GM19328 (cell line): Measurements from ENCODE around the gene ARHGAP26.
A peak's percentile ranks its signal among the peaks of the same experiment; 100 is the strongest.

ENCODE experiments used
- ATAC-seq: cut with Tn5 transposase; IDR thresholded peaks from one replicate; pipeline ENCODE4 v1.9.1; 2021; ENCODE audit warnings: mild to moderate bottlenecking, moderate library complexity; ENCODE audit not compliant: unreplicated experiment

ARHGAP26 gene

DNA sequence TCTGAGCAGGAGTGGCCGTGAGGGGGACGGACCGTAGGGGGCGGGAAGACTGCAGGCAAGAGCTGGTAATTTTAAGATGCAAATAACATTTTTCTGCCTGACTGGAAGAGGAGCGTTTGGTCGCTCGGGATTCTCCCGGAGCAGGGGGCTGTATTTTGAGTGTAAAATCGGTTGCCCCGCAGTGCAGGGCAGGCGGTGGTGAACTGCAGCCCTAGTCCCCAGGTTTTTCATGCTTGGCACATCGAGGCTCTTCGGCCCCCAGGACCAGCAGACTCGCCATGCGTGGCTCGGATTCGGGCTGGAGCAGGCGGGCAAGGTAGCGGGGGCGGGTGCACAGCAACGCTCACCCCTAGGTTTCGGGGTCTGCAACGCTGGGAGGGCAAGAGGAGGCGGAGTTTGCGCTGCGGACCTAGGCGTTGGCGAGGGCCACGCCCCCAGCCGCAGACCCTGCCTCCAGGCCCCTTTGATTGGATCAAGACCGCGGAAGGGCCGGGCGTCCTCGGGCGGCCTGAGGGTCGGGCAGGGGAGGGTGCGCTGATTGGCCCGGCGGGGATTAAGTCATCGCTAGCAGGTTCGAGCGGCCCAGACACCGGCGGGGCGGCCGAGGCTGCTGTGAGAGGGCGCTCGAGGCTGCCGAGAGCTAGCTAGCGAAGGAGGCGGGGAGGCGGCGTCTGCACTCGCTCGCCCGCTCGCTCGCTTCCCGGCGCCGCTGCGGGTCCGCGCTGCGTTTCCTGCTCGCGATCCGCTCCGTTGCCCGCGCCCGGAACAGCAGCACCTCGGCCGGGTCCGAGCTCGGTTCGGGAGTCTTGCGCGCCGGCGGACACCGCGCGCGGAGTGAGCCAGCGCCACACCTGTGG, at the start of gene ARHGAP26:
Gene ARHGAP26 (plus strand): TSS at position 585 of the 857 bp plus-strand sequence. CDS start 385 bp downstream, outside the sequence.
- ATAC-seq: peak; percentile 99

- no peak for ATAC-seq
Measured at GRCh38 chr5:142720641-142721271, 49.4 kb upstream of the ARHGAP26 start.

- no peak for ATAC-seq
Measured at GRCh38 chr5:142722146-142722545, 48.0 kb upstream of the ARHGAP26 start.

DNA sequence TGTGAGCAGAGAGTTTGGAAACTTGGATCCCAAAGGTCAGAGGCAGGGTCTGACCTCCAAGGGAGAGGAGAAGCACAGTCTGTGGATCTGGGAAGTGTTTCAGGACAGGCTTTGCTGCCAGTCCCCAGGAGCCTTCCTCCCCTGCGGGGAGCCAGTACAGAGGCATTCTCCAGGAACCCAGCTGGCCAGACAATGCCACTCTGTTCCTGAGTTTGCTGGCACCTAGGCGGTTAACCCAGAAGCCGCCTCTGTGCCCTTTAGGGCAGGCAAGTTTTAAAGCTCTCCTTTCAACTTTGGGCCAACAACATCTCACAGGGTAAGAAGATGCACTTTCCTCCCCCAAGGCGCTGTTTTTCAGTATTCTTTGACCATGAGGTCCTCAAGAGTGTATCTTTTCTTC, 47.3 kb upstream of the ARHGAP26 start:
- ATAC-seq: no peak

GRCh38 chr5:142724821-142725220, 45.4 kb upstream of the ARHGAP26 start:
- no peak for ATAC-seq

- ATAC-seq: no peak
Measured at GRCh38 chr5:142725231-142726187, 44.7 kb upstream of the ARHGAP26 start.

DNA sequence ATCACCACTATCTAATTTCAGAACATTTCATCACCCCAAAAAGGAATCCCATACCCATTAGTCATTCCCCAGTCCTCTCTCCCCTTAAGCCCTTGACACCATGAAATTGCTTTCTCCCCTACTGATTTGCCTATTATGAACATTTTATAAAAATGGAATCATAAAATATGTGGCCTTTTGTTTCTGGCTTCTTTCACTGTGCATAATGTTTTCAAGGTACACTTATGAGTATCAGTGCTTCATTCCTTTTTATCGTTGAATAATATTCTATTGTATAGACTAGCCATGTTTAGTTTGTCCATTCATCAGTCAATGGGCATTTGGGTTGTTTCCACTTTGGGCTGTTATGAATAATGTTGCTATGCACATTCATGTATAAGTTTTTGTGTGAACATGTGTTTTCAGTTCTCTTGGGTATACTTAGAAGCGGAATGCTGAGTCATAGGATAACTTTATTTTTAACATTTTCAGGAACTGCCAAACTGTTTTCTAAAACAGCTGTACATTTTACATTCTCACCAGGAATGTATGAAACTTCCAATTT, 43.9 kb upstream of the ARHGAP26 start:
- ATAC-seq: no peak

GRCh38 chr5:142727735-142728047, 42.5 kb upstream of the ARHGAP26 start:
- no peak for ATAC-seq

- ATAC-seq: no peak
Measured at GRCh38 chr5:142735323-142736246, 34.6 kb upstream of the ARHGAP26 start.

GRCh38 chr5:142736247-142736632, 33.9 kb upstream of the ARHGAP26 start:
- no peak for ATAC-seq

DNA sequence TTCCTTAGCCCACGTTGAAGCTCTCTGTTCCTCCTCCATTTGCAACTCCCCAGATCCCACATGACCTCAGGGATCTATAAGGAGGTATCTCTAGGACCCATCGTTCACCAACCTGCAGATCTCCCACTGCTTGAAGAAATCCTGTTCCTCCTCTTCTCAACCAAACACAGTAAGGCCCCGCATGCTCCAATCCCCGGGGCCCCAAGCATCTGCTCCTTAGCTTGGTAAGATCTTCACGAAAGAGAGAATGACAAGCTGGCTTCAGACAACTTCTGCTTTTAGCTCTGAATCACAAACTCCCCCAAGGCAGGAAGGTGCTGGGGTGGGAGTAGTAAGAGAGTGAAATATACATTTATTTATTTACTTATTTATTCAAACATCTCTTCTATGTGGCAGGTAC, 33.0 kb upstream of the ARHGAP26 start:
- ATAC-seq: no peak

GRCh38 chr5:142740474-142741242, 29.5 kb upstream of the ARHGAP26 start:
- ATAC-seq: no peak

GRCh38 chr5:142743592-142744441, 26.4 kb upstream of the ARHGAP26 start:
- ATAC-seq: no peak

DNA sequence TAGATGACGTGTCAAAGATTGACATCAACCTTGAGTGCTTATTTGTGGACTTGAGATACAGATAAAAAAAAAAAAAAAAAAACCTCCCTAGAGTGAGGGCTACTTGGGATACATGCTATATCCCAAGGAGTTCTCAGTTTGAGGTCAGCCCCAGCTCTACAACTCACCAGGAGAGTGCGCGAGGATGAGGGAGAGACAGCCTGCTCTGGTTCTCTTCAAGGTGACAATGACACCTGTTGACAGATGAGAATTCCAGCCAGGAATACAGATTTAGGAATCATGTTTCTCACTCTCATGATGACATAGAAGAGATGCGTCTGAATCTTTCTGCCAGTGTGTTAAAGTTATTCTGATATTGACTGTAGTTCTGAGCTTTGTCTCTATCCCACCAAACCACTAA, 24.9 kb upstream of the ARHGAP26 start:
- ATAC-seq: no peak

GRCh38 chr5:142746532-142747433, 23.4 kb upstream of the ARHGAP26 start:
- ATAC-seq: no peak

DNA sequence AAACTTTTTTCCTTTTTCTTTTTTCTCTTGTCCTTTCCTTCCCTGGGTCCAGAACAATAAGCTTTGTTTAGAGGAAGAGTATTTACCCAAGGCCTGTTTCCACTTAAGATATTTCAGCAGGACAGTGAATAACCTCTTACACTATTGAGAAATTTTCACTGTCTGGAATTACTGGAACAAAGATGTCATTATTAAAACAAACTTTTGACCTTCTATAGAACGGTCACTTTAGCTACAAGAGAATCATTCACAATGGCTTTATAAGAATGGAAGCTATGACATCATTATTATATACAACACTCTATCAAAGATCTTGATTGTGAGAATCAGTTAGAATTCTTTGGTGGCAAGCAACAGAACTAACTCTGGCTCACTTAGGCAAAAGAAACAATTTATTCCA, 22.0 kb upstream of the ARHGAP26 start:
- ATAC-seq: no peak

DNA sequence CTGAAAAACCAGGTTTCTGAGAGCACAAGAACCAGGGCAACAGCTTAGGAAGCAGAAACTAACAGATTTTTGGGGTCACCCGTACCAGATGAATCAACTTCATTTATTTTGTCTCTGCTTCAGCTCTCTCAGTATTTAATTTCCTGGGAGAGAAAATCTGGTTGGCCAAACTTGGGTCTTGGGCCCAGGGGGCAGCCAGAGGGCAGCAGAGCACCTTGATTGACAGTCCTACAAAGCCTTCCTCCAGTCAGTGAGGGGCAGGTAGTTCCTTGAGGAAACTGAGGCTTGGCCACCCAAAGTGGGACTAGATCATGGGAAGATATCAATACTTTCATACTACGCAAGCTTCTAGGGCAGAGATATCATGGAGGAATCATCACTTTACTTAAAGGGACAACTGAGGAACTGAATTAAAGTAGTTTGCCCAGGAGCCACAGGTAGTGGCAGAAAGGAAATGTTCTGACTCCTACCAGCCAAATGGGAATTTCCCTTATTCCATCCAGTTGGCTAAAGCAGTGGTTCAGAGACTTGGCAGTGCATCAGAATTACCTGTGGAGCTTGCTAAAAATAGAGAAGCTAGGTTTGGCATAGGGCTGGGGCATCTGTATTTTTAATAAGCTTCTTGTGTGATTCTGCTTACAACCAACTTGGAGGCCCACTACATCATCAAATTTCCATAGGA, 21.5 kb upstream of the ARHGAP26 start:
- ATAC-seq: no peak
